Glomerular endothelial cell (primary cell): ENCODE data around the gene CDKN2D. TPM values are rescaled to one million over a fixed set of nuclear protein-coding genes. Genes with fewer than 3 reads are reported as not detected.
"Not testable (repeated sequence)": the region's sequence is repeated elsewhere in the genome, so short reads cannot be mapped to it uniquely, and the experiment has no call there.

Source experiments
- DNase-seq: peaks from one replicate; pipeline ENCODE4 v3.0.0-alpha.2; 2011; ENCODE audit warnings: low read depth, low spot score; ENCODE audit errors: extremely low read depth
- total RNA-seq: library from RNA; depleted of rRNA; stranded (reverse); fragments of >200 nt; gene quantifications from 2 replicates; pipeline ENCODE4 v1.2.3, GENCODE V29; 2015

The CDKN2D gene
- total RNA-seq, 1 donor from 2014 or later, result 4.8 TPM

DNA sequence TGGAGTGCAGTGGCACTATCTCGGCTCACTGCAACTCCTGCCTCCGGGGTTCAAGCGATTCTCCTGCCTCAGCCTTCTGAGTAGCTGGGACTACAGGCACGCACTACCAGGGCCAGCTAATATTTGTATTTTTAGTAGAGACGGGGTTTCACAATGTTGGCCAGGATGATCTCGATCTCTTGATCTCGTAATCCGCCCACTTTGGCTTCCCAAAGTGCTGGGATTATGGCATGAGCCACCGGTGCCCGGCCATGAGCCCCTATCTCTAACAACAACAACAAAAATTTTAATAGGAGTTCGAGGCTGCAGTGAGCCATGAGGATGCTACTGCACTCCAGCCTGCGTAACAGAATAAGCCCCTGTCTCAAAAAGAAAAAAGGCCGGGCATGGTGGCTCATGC is 13.3 kb upstream of the CDKN2D start:
- DNase-seq, result no peak

DNA sequence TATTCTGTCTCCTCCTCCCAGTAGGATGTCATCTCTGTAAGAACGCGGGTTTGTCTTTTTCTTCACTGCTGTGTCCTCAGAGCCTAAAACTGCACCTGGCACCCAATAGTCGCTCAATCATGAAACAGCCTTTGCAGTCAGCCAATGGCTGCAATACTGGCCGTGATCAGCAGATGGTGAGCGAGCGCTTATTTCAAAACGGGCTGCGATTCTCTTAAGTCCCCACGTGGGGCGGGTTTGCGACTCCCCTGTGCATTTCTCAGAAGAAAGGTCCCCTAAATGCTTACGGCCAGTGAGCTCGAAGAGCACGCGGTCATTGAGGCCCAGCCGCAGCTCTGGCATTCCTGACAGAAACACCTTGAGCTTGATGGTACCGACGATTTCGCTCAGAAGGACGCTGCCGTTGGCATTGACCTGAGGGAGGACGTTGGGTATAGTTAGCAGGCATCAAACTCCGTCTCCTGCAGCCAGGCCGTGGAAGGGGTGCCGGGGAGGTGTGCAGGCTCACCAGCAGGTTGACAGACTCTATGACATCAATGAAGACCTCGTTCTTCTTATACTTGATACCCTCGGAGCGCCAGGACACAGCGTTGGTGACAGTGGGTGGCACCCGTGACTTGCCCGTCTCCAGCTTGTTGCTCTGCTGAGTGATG is 12.3 kb upstream of the CDKN2D start:
- DNase-seq, result peak; percentile 84

DNA sequence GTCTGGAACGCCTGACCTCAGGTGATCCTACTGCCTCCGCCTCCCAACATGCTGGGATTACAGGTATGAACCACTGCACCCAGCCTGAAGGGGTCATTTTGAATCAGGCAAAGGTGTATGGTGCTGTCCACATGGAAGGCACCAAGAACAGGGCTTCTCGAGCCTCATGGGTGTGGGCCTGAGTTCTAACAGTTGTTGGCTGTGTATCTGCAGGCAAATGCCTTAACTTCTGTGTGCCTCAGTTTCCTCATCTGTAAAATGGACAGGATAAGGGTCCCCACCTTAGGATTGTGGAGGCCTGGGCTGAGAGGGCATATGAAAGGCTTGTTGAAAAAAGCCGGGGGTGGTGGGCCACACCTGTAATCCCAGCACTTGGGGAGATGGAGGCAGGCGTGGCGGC is 9.2 kb upstream of the CDKN2D start:
- DNase-seq, result no peak

DNA sequence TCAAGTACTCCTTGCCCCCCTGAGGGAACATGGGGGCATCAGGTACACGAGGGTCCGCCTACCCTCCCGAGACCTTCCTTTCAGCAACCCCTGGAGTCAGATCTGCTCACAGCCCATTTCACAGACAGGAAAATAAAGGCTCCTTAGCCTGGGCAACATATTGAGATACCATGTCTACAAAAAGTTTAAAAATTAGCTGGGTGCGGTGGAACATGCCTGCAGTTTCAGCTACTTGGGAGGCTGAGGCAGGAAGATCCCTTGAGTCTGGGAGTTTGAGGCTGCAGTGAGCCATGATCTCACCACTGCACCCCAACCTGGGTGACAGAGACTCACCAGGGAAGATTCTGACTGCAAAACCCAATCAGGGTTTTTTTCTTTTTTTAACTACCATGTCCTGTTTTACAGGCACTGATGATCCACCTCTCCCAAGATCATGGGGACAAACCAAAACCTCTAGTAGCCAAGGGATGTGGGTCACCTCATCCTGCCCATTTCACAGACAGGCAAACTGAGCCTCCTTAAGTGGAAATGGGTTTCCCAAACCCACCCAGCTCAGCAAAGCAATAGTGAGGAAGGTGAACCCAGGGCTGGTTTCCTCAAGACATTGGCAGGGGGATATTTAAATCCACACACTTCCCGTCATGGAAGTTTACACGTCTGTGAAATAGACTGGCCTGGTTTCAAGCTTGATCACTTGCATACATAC is 6.4 kb upstream of the CDKN2D start:
- no peak for DNase-seq

DNA sequence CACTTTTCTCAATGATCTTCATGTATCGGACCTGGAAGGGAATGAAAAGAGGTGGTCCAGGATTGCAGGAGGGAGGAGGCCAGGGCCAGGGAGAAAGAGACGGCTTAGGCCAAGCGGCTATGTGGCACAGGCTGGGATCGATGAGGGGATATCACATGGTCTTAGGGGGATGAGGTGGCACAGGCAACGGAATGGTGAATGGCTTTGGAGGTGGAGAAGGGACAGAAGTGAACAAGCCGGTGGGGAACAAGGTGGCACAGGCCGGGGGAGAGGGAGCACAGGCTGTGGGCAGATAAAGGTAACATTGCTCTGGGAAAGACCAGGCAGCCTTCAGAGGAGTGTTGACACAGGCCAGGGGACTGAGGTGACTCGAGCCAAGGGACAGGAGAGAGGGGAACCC is 5.7 kb upstream of the CDKN2D start:
- DNase-seq, result no peak

DNA sequence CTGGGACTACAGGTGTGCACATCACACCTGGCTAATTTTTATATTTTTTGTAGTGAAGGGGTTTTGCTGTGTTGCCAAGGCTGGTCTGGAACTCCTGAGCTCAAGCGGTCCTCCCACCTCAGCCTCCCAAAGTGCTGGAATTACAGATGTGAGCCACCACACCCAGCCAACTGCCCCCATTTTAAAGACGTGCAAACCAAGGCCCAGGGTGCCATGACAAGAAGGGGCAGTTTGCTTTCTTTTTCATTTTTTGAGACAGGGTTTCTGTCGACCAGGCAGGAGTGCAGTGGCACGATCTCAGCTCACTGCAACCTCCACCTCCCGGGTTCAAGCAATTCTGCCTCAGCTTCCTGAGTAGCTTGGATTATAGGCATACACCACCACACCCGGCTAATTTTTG is 5.0 kb upstream of the CDKN2D start:
- not testable (repeated sequence) for DNase-seq

DNA sequence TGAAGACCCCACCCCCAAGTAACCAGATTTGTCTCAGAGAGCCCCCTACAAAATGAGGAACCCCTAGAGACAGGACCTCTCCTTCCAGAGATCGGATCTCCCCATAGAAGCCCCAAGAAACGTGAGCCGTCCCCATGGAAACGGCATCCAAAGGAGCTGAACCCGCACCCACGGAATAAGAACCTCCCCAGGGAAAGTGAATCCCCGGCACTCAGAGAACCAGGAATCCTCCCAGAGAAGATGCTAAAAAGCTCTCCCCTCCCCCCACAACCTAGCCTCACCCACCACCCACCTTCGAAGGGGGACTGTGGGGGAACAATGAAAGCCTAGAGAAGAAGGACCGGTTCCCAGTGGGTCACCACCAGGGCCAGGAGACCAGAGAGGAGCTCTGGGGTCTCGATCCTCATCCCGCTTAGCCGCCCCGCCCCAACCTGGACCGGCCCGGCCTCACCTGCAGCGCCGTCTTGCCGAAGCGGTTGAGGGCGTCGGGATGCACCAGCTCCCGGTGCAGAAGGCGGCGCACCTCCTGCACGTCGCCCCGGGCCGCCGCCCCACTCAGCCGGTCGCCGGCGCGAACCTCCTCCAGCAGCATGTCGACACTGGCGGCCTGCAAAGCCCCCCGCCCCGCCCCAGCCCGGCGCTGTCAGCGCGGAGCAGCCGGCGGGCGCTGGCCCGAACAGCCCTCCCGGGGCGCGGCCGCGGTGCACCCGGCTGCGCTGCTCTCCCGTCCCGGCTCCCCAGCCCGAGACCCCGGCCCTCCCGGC is 535 bp downstream of the CDKN2D start:
- no peak for DNase-seq

DNA sequence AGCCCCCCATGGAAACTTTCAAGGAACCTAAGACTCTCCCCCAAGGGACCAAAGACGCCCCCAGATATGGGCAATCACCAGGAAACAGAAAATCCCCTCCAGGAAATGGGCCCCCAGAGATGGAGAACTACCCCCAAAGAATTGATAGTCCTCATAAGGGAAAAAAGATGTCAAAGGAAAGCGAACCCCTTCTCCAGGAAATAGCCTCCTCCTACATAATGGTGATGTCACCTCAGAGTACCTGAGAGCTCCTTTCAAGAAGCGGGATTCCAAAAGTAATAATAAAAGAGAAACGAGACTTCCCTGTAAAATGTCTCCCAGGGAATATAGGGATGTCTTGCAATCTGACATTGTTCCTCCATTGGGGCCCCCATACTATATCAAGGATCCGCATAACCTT is 1.1 kb downstream of the CDKN2D start:
- no peak for DNase-seq

DNA sequence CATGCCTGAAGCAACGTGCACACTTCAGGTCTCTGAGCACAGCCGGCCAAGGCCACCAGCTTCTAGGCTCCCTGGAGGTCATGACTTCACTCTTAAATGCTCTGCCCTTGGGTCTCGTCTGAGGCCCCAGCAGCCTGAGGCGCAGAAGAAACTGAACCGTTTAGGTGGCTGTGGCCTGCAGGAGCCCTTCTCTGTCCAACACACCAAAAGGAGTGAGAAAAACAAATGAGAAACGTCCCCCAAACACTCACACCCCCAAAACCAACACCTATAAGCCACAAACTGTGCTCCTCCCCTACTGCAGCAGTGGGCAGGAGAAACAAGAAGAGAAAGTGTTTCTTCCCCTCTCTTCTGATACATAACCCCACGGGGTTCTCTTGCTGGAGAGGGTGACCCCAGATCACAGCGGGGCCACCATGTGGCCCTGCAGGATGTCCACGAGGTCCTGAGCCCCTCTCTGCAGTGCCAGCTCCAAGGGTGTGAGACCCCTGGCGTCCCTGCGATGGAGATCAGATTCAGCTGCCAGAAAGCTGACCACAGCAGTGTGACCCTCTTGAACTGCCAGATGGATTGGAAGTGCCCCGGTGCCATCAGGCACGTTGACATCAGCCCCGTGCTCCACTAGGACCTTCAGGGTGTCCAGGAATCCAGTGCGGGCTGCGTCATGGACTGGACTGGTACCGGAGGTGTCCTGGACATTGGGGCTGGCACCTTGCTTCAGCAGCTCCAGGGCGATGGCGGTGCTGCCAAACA is 1.9 kb downstream of the CDKN2D start:
- DNase-seq, result no peak

DNA sequence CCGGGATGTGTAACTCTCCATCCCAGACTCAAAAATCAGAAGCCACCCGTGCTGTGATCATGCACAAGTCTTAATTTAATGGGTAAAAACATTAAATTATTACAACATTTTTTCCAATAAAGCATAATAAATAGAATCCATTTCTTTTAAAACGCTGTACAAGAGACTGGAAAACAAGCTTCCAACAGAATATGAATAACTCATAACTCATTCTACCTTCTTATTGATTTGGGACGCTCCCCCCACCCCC is 2.4 kb downstream of the CDKN2D start:
- DNase-seq, result no peak

DNA sequence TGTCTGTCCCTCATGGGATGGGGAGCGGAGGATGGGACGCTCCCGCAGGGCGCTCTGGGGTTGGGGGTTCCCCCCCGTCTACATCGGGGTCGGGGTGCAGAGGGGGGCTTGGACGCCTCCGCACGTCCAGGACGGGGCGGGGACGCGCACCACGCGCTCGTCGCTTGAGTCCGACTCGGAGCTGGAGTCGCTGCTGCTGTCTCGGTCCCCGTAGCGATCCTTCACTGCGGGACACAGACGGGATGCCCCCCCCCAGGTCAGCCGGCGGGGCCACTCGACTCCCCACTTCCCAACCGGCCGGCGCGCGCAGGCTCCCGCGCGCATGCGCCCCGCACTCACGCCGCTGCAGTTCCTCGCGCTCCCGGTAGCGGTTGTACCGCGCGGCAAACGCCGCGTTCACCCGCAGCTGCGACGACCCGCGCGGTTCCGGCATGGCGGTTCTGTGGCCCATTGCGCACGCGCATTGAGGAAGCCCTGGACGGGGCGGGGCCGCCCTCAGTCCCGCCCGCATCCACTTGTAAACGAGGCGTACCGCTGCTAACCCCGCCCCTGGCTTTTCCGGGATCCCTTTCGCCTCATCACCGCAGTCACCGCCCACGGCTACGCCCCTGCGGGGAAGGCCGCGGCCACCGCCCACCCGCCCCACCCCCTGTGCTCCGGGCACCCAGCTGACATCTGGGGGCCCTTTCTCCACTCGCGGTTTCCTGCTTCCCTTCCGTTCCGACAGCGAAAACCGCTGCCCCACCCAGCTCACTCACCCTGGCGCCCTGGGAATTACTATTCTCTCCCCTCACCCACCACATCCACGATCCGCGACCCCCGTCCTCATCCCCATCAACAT is 3.0 kb downstream of the CDKN2D start, which contains the start of gene KRI1:
KRI1 (minus strand) TSS at position 444 of the 841 bp plus-strand sequence; CDS start at position 433, 11 bp downstream.
- peak; percentile 33 for DNase-seq

DNA sequence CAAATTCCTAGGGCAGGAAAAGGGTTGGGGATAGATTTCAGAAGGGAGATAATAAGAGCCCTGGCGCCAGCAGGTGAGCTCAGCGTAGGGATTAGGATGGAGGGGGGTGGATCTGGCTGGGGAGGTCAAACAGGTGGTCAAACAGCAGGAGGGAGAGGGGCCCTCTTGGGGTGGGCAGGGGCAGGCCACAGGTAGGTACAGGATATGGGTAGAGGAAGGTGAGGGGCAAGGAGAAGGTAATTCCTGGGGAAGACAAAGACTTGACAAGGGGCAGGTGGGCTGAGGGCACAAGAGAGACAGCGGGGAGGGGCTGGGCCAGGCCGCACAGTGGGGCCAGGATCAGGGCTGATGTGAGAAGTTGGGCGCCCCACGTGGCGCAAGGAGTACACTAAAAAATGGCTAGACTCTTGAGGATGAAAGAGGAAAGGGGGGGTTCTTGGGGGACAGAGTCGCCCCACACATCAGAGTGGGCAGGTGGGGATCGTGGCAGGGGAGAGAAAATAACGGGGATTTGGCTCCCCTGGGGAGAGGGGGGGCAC is 3.7 kb downstream of the CDKN2D start:
- no peak for DNase-seq

DNA sequence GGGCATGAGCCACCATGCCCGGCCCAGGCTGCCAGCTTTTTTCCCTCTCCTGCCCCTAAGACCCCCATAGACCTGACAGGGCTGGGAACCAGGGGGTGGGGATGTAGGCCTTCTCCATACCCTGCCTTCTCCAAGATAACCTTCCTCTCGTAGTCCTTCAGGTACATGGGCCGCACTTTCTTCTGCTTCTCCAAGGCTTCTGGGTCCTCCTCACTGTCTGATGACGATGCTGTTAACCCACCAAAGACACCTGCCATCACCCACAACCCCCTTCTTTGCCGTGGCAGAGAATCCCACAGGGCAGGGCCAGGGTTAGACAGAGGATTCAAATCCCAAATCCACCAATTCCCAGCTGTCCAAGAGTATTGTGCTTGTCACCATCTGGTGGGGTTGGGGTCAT is 6.2 kb downstream of the CDKN2D start:
- DNase-seq, result no peak

DNA sequence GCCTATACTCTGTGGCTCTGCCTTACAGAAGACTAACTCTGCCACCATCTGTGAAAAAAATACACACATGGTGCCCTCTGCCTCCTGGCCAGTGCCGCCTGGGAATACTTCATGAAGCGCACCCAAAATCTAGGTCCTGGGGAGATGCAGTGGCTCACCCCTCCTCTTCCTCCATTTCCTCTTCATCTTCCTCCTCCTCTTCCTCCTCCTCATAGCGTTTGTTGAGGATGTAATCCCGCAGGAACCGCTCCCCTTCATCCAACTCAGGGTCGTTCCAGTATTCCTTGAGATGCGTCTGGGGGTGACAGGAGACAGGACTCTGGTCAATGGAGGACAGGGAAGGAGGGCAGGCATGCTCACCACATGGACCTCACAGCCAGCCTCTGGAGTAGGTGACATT is 8.6 kb downstream of the CDKN2D start:
- DNase-seq, result no peak

DNA sequence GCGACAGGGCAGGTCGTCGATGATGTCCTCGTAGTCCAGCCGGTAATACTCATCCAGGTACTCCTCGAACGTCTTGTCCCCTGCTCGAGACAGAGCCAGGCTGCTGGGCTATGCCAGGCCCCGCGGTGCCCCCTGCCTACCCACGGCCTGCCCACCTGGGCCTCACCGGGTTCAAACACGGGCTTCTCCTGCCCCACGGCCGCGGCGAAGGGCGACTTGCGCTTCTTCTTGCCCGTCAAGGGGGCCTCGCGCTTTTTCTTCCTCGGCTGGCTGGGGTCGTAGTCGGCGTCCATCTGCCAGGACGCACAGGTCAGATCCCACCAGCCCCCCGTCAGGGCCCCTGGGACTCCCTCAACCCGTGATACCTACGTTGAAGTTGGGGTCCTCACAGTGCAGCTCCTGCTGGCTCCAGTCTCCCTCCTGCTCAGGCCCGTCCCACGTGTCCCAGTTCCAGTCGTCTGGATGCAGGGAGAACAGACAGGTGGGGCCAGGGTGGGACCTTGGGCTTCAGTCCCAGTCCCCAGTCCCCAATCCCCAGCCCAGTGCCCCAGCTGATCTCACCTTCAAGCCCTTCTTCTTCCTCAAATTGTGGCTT is 11.1 kb downstream of the CDKN2D start:
- no peak for DNase-seq

DNA sequence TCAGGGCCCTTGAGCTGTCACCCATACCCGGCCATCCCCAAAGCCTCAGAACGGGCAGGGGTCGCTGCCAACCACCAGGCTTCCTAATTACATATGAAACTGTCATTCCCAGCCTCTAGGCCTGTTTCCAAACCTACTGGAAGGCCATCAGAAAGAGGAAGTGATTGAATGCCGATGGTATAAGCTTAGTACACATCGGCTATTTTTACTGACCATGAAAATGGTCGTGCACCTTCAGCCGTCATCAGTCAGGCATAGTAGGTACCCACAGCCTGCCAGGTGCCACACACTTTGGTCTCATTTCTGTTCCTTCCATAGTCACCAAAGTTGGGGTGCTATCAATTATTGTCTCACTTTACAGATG is 13.2 kb downstream of the CDKN2D start:
- no peak for DNase-seq

DNA sequence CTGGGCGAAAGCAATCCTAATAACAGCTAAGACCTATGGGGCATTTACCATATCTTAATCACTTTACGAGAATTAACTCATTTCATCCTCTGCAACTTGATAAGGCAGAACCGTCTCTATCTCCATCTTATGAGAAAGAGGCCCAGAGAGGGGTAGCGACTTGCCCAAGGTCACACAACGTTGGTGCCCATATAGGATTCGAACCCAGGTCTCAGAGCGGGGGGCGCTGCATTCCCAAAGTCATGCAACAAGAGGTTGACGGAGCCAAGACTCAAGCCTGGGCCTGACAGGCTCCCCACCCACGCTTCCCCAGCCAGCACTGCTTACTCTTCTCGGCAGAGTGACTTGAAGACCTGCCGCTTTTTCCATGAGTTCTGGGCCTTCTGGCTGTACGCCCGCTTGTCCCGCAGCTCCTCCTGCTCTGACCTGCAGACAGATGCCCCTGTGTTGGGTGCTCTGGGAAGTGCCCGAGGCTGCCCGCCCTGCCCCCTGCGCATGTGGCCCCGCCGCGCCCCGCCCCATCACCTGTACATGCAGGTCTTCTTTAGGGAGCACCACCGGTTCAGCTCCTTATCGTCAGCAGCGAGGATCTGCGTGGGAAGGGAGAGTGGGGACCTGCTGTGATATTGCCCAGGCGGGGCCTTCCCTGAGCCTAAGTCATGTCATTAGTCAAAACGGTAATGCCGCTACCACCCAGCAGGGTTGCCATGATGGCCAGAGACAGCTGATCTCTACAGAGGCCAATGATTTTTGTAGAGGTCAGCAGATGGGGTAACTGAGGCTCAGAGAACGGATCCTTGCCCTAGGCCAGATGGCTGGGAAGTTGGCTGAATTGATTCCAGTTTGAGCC is 13.8 kb downstream of the CDKN2D start:
- DNase-seq, result no peak

DNA sequence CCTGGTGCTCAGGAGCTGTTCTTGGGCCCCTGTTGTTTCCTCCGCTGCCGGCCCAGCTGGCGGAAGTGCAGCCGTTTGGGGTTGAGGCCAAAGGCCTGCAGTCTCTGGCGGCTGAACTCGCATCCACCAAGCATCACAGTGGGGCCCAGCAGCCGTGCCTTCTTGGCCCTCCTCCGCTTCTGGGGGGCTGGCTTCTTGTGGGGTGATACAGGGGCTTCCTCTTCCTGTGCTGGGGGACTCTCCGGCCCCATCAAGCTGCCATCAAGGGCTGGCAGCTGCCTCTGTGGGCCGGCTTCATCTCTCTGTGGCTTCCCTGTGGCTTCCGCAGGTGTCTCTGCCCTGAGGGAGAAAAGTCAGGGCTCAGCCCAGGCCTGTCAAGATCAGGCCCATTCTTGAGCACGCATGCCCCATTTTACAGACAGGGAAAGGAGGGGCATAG is 14.8 kb downstream of the CDKN2D start:
- DNase-seq, result no peak

DNA sequence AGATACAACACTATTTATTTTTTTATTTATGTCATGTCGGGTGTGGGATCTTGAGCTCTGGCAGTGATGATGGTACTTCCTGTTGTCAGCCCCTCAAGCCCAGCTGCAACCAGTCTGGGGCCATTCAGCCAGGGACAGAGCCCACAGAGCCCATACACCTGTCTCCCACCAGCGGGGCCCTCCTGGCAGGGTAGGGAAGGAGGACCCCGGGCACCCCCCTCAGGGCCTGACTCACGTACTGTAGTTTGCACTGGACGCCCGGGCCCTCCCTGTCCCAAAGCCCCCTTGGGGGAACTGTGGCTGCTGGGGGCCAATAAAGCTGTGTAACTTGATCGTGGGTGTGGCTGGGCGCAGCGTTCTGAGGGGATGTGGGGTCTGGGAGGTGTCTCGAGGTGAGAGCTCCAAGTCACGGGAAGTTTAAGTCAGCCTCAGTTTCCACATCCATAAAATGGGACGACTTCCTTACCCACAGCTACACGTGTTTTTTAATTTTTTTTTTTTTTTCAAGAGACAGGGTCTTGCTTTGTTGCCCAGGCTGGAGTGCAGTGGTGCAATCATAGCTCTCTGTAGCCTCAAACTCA is 15.6 kb downstream of the CDKN2D start:
- no peak for DNase-seq
